ENCODE measurements around the gene TBC1D12.

Gene TBC1D12

DNA sequence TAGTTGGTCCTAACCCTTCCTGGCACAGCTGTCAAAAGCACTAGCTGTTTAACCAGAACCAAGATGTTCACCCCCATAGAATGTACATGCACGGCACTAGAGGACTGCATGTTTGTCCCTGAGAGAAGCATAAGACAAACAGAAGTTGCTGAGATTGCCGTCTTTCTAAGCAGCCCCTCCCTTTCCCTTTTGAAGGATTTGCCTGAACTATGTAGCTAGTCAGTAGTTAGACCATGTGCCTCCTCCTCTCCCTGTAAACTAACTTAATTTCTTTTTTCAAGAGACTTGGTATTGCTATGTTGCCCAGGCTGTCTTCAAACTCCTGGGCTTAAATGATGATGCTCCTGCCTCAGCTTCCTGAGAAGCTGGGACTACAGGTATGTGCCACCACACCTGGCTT is 40.7 kb downstream of the TBC1D12 start:
- intact Hi-C loops (cut with DNase I): loop anchor here (5.0 kb wide), 2 partner anchors 41 to 81 kb away; partner anchors contain the start of genes NOC3L and TBC1D12
- no peak for DNase-seq

DNA sequence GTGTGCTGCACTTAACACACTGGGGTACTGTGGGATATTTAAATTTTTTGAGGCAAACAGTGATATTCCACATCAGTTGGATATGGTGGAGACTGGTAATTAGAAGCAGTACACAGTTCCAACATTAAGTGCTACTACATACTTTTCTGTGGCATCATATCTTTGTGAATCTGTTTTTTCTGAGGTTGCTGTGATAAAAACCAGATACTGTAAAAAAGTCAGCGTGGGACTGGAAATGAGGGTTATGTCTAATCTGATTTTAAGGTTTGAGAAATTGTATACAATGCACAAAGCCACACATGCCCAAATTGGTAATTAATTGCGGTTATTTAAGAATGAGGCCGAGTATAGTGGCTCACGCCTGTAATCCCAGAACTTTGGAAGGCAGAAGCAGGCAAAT is 41.2 kb downstream of the TBC1D12 start:
- no peak for DNase-seq
- intact Hi-C loops (cut with DNase I): loop anchor here (5.0 kb wide), 2 partner anchors 41 to 81 kb away; partner anchors contain the start of genes NOC3L and TBC1D12

DNA sequence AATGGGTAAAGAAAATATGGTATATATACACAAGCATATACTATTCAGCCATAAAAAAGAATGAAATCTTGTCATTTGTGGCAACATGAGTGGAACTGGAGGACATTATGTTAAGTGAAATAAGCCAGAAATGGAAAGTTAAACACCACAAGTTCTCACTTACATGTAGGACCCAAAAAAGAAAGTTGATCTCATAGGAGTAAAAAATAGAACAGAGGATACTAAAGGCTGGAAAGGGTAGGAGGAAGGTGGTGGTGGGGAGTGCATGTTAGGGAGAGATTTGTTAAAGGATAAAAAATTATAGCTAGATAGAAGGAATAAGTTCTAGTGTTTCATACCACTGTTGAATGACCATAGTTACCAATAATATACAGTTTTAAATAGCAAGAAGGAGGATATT is 48.4 kb downstream of the TBC1D12 start:
- intact Hi-C loops (cut with DNase I): no loop called here
- no peak for DNase-seq

DNA sequence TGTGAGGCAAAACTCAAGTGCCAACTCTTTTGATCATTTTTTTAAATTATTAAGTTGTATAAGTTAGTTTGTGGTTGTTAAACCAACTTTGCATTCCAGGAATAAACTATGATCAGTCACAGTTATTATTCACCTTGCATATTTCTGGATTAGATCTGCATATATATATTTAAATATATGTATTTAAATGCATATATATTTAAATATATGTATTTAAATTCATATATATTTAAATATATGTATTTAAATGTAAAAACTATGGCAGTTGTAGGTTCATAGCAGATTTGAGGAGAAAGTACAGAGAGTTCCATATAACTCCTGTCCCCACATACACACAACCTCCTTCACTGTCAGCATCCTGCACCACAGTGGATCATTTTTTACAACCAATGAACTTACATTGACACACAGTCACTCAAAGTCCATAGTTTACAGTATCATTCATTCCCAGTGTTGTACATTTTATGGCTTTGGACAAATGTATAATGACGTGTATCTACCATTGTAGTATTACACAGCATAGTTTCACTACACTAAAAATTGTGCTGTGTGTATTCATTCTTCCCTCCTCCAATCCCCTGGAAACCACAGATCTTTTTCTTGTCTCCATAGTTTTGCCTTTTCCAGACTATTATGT is 49.7 kb downstream of the TBC1D12 start:
- intact Hi-C loops (cut with DNase I): no loop called here
- DNase-seq: no peak

DNA sequence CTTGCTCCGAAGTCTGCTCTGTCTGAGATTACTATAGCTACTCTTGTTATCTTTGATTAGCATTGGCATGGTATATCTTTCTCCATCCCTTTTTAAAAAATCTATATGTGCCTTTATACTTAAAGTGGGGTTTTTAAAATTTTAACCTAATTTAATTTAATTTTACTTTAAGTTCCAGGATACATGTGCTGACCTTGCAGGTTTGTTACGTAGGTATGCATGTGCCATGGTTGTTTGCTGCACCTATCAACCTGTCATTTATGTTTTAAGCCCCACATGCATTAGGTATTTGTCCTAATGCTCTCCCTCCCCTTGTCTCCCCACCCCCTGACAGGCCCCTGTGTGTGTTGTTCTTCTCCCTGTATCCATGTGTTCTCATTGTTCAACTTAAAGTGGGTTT is 54.6 kb downstream of the TBC1D12 start:
- DNase-seq: no peak
- intact Hi-C loops (cut with DNase I): no loop called here

DNA sequence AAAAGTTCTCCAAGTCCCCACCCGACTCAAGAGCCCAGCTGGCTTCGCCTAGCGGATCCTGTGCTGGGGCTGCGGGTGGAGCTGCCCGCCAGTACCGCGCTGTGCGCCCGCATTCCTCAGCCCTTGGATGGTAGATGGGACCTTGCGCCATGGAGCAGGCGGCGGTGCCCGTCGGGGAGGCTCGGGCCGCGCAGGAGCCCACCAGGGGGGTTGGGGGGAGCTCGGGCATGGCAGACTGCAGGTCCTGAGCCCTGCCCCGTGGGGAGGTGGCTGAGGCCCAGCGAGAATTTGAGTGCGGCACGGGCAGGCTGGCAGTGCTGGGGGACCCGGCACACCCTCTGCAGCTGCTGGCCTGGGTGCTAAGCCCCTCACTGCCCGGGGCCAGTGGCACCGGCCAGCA is 57.0 kb downstream of the TBC1D12 start:
- no peak for DNase-seq
- intact Hi-C loops (cut with DNase I): no loop called here

DNA sequence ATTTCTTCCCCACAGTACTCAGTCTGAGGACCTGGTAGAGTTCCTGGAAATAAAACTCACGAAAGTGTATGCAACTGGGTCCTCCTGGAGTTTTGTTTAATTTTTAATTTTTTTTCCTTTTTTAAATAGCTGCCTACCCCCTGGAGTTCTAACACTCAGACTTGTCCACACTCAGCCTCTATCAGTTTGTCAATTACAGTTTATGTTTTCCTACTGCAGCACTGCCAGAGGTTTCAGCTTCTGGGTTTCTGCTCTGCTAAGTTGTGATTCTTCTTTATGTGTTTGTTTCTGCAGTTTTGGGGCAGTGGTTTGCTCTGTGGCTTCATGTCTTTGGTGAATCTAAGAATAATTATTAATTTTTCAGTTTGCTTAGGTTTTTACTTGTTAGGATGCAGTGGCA is 59.2 kb downstream of the TBC1D12 start:
- no peak for DNase-seq
- intact Hi-C loops (cut with DNase I): no loop called here

DNA sequence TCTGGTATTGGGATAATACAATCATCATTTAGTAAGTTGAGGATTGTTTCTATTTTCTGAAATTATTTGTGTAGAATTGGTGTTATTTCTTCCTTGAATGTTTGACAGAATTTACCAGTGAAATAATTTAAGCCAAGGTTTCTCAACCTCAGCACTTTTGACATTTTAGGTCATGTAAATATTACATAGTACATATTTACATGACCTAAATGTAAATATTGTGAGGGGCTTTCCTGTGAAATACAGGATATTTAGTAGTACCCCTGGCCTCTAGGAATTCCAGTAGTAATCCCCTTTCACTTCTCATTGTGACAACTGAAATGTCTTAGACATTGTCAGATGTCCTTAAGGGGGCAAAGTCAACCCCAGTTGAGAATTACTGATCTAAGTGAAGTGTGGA is 59.8 kb downstream of the TBC1D12 start:
- intact Hi-C loops (cut with DNase I): no loop called here
- no peak for DNase-seq

DNA sequence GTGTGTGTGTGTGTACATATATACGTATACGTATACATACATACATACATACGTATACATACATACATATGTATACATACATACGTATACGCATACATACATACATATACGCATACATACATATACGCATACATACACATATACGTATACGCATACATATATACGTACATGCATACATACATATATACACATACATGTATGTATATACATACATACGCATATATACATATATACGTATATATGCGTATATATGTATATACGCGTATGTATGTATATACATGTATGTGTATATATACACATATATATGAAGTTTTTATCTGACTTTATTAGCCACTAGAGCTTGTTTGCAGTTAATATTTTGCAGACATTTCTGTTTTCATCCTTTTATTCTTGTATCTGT is 63.3 kb downstream of the TBC1D12 start:
- no peak for DNase-seq
- intact Hi-C loops (cut with DNase I): no loop called here

DNA sequence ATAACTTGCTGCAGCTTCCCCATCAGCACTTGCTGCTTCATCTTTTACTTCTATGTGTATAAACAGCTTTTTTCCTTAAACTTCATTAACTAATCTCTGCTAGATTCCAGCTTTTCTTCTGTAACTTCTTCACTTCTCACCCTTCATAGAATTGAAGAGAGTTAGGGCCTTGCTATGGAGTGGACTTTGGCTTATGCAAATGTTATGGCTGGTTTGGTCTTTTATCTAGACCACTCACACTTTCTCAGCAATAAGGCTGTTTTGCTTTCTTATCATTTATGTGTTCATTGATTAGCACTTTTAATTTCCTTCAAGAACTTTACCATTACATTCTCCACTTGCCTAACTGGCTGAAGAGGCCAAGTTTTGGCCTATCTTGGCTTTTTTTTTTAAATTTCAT is 79.1 kb downstream of the TBC1D12 start:
- DNase-seq: no peak
- intact Hi-C loops (cut with DNase I): no loop called here

DNA sequence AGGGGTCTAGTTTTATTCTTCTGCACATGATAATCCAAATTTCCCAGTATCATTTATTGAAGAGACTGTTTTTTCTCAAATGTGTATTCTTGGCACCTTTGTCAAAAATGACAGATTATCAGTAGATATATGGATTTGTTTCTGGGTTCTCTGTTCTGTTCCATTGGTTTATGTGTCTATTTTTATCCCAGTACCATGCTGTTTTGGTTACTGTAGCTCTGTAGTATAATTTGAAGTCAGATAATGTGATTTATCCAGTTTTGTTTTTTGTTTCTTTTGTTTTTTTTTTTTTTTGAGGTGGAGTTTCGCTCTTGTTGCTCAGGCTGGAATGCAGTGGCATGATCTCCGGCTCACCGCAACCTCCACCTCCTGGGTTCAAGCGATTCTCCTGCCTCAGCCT is 81.6 kb downstream of the TBC1D12 start:
- DNase-seq: no peak
- intact Hi-C loops (cut with DNase I): no loop called here

DNA sequence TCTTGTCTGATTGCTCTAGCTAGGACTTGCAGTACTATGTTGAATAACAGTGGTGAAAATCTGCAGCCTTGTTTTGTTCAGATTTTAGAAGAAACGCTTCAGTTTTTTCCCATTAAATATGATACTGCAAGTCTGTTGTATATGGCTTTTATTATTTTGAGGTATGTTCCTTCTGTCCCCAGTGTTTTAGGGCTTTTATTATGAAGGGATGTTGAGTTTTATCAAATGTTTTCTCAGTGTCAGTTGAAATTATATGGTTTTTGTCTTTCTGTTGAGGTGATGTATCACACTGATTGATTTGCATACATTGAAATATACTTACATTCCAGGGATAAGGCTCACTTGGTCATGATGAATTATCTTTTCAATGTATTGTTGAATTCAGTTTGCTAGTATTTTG is 82.8 kb downstream of the TBC1D12 start:
- intact Hi-C loops (cut with DNase I): no loop called here
- DNase-seq: no peak

DNA sequence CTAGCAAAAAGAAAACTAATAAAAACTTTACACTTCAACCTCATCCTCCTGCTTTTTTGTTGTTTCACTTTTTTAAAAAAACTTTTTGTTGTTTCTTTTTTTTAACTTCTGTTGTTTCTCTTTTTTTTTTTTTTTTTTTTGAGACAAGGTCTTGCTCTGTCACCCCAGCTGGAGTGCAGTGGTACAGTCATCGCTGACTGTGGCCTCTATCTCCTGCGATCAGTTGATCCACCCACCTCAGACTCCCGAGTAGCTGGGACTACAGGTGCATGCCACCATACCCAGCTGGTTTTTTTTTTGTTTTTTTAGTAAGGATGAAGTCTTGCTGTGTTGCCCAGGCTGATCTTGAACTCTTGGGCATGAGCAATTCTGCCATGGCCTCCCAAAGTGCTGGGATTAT is 85.2 kb downstream of the TBC1D12 start:
- intact Hi-C loops (cut with DNase I): no loop called here
- no peak for DNase-seq

DNA sequence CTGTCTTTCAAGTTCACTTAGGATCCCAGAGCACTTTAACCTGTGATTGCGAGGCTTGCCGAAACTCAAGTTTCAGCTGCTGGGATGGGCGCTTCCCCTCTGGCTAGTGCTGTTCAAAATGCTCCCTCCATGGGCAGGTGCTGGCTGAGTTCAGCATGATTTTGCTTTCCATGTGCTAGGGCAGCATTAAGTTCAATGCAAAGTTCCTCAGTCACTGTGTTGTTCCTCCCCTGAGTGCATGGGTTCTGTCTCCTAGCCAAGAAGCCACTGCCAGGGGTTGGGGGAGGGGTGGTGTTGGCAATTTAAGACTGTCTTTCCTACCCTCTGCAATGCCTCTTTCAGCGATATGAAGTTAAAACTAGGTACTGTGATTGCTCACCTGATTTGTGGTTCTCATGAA is 86.8 kb downstream of the TBC1D12 start:
- intact Hi-C loops (cut with DNase I): no loop called here
- no peak for DNase-seq

DNA sequence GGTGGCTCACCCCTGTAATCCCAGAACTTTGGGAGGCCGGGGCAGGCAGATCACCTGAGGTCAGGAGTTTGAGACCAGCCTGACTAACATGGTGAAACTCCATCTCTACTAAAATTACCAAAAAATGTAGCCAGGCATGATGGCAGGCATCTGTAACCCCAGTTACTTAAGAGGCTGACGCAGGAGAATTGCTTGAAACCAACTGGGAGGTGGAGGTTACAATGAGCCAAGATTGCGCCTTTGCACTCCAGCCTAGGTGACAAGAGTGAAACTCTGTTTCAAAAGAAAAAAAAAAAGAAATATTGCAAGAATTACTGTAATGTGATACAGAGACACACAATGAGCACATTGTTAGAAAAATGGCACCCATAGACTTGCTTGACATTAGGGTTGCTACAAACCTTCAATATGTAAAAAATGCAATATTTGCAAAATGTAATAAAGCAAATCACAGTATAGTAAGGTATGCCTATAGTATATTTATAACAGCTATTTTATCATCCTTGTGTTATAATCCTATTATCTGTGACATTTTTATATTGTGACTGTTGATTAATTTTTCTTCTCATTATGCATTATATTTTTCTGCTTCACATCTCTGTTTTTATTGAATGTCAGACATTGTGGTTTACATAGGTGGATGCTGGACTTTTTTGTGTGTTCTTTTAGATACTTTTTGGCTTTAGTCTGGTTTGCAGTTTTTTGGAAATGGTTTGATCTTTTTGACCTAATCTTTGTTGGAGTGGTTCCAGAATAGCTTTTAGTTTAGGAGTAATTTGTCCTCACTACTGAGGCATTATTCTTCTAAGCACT is 87.8 kb downstream of the TBC1D12 start:
- no peak for DNase-seq
- intact Hi-C loops (cut with DNase I): no loop called here

DNA sequence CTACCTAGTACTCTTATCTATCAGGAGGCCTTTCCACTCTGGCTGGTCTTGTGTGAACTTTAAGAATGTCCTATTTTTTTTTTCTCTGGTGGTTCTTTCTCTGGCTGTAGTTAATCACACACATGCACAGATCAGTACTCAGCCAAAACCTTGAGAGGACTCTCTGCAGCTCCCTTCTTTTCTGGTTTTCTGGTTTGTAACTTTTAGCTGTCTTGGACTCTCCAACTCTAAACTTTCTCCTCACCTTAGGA is 88.4 kb downstream of the TBC1D12 start:
- DNase-seq: no peak
- intact Hi-C loops (cut with DNase I): no loop called here

DNA sequence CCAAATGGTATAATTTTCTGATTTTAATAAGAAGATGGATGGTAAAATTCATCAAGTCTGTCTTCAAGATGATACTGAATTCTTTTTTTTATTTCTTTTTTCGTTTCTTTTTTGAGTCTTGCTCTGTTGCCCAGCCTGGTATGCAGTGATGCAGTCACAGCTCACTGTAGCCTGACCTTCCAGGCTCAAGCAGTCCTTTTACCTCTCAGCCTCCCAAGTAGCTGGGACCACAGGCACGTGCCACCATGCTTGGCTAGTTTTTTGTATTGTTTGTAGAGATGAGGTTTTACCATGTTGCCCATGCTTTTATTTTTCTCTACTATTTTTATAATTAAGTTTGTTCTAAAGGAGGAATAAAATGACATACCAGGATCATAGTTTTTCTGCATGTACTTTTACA is 91.1 kb downstream of the TBC1D12 start:
- no peak for DNase-seq
- intact Hi-C loops (cut with DNase I): no loop called here

DNA sequence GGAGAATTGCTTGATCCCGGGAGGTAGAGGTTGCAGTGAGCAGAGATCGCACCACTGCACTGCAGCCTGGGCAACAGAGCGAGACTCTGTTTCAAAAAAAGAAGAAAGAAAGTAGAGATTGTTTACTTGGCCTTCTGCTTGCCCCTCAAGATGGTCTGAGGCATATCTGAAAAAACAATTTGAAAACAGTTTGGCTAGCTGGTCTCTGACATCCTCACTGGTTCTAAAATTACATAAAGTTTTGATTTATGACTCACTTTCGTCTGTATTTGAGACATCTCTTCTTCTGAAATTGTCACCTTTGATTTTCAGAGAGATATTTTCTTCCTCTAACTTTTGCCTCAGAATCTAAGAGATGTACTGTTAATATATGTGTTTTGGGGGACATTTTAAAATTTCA is 93.7 kb downstream of the TBC1D12 start:
- DNase-seq: no peak
- intact Hi-C loops (cut with DNase I): no loop called here

DNA sequence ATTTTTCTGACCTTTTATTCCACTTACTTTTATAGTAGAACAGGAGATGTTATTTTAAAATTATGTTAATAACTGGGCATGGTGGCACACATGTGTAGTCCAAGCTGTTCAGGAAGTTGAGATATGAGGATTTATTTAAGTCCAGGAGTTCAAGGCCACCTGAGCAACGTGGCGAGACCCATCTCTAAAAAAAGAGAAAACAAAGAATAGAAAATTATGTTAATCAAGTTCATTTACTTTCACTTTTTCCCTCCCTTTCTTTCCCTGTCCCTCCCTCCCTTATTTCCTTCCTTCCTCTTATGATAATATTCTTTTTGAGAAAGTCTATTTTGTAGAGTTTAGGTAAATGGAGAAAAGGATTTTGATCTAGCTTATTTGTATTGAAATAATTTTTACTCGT is 94.3 kb downstream of the TBC1D12 start:
- intact Hi-C loops (cut with DNase I): no loop called here
- DNase-seq: no peak

DNA sequence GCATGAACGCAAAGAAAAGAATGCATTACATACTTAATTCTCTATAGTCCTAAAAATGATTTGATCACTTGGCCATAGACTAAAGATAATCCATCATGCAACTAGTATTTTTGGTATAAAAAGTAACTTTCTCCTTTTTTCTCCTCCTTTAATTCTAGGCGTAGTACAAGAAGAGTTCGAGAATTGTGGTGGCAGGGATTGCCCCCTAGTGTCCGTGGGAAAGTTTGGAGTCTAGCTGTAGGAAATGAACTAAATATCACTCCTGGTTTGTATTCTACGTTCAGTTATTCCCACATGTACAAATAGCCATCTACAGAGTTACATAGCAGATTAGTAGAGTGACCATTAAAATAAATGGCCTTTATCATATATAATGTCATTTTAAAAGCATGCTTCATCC is 97.7 kb downstream of the TBC1D12 start:
- DNase-seq: peak in 1 of 10 donors; percentile 6
- intact Hi-C loops (cut with DNase I): no loop called here

DNA sequence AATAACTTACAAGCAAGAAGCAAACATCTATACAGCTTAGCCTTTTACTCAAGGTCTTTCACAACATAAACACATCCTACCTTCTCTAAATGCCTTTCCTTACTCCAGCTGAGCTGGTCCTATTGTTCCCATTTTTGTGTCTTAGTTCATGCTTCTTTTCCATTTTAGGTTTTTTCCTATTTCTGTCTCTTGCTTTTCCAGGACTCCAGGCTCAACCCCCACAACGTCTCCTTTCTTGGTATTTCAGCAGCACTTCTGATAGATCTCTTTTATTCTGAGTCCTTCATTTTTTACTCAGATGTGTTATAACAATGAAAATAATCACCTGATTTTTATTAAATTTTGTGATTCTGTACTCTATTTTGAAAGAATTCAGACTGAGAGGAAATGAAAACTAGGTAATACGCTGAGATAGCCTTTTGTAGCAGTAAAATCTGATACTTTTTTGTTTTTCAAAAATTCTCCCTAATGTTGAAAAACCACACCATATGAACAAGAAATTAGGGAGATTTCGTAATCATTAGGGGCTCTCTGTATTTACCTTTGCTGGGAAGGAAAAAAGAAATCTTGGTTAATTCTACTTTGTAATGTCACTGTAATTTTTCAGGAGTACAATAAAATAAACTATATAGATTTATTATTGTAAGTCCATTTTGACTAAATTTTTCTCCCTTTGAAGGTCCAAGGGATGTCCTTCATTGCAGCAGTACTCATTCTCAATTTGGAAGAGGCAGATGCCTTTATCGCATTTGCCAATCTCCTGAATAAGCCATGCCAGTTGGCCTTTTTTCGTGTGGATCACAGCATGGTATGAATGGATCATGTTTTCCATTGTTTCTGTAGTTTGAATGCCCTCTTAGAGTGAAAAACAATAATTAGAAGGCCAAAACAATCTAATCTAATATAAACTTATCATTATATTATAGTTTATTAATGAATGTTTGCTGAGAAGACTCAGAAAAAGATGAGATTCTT is 119.2 kb downstream of the TBC1D12 start:
- DNase-seq: no peak
- intact Hi-C loops (cut with DNase I): no loop called here

Data from posterior cingulate gyrus (tissue), 11 donors.